ENCODE data around the gene TSNAXIP1. TPM values are rescaled to one million over a fixed set of nuclear protein-coding genes. Genes with fewer than 3 reads are reported as not detected.

TSNAXIP1 gene
- total RNA-seq, 4 donors from 2014 or later: 0.34 to 3.2 (median 0.93) TPM

- intact Hi-C loops (cut with DNase I): no loop called here
- H3K4me3 ChIP-seq (replicated peaks in 1 of 3): no peak overlapping the region
- H3K4me1 ChIP-seq: peaks cover 6 to 21% of the 10 kb centered on the region in 2 donors
- no peak overlapping the region for H3K27ac ChIP-seq
- 85 to 90% methylated on average over 7 of the region's 7 CpGs for WGBS, 2 donors
- no peaks in the 10 kb centered on the region for H3K9me3 ChIP-seq
- DNase-seq: no peak
- H3K36me3 ChIP-seq: no peaks in the 10 kb centered on the region
- H3K27me3 ChIP-seq: no peaks in the 10 kb centered on the region
- TF ChIP-seq CTCF (IDR thresholded peaks at IDR 0.05): no peak
- TF ChIP-seq POLR2A (IDR thresholded peaks at IDR 0.05): no peak
Observed at GRCh38 chr16:67767953-67768352, 38.7 kb upstream of the TSNAXIP1 start.

DNA sequence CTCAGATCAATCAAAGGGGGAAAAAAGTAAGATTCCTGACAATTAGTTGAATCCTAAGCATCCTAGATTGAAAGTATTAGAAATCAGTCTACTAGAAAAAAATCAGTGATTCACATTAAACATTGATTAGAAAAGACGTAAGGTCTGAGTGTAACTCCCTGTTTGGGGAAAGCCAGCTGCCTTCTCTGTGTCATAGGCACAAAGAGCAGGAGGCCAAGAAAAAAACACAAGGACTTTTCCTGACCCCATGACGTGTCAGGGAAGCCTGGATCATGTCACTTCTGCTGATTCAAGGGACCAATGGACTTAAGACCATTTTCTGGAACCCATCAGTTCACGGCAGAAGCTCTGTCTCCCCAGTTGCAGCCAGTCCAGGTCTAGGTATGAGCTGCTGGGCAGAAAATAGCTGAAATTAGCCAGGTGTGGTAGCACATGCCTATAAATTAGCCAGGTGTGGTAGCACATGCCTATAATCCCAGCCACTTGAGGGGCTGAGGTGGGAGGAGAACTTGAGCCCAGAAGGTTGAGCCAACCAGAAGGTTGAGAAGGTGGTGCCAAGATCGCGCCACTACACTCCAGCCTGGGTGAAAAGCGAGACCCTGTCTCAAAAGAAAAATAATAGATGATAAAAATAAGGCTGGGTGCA lies 36.2 kb upstream of the TSNAXIP1 start:
- Histone ChIP-seq H3K9me3 (no peaks in the 10 kb centered on the region), H3K27ac (no peak overlapping the region), H3K36me3 (no peaks in the 10 kb centered on the region), H3K4me3 (replicated peaks in 1 of 3) (no peak overlapping the region), H3K27me3 (no peaks in the 10 kb centered on the region), H3K4me1 (peaks cover 18 to 36% of the 10 kb centered on the region in 2 donors)
- TF ChIP-seq CTCF (IDR thresholded peaks at IDR 0.05): no peak
- no peak for TF ChIP-seq POLR2A (IDR thresholded peaks at IDR 0.05)
- intact Hi-C loops (cut with DNase I): no loop called here
- 91 to 96% methylated on average over 6 of the region's 6 CpGs for WGBS, 2 donors
- no peak for DNase-seq

DNA sequence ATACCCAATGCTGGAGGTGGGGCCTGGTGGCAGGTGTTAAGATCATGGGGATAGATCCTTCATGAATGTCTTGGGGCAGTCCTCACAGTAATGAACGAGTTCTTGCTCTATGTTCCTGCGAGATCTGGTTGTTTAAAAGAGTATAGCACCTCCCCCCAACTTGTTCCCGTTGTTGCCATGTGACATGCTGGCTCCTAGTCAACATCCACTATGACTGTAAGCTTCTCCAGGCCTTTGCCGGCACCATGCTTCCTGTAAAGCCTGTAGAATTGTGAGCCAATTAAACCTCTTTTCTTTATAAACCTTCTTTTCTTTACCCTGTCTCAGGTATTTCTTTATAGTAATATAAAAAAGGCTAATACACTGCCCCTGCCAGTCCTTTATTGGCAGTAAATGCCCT lies 33.6 kb upstream of the TSNAXIP1 start:
- no peak overlapping the region for H3K4me3 ChIP-seq (replicated peaks in 1 of 3)
- H3K27ac ChIP-seq: peak overlapping the region in 1 of 3 donors; percentile 43
- H3K4me1 ChIP-seq: peaks cover 18 to 31% of the 10 kb centered on the region in 2 donors
- intact Hi-C loops (cut with DNase I): no loop called here
- peak in 1 of 2 donors; percentile 8 for DNase-seq
- TF ChIP-seq POLR2A (IDR thresholded peaks at IDR 0.05): no peak
- TF ChIP-seq CTCF (IDR thresholded peaks at IDR 0.05): no peak
- H3K27me3 ChIP-seq: no peaks in the 10 kb centered on the region
- 54 to 59% methylated on average over 4 of the region's 4 CpGs for WGBS, 2 donors
- no peaks in the 10 kb centered on the region for H3K36me3 ChIP-seq
- H3K9me3 ChIP-seq: no peaks in the 10 kb centered on the region

- intact Hi-C loops (cut with DNase I): no loop called here
Observed at GRCh38 chr16:67773569-67774456, 32.9 kb upstream of the TSNAXIP1 start.

More at GRCh38 chr16:67773569-67774456, 32.9 kb upstream of the TSNAXIP1 start:
- H3K27ac ChIP-seq: peak overlapping the region in 1 of 3 donors; percentile 43
- no peak overlapping the region for H3K4me3 ChIP-seq (replicated peaks in 1 of 3)
- WGBS, 2 donors: 66 to 76% methylated on average over 6 of the region's 6 CpGs
- H3K27me3 ChIP-seq: no peaks in the 10 kb centered on the region
- no peaks in the 10 kb centered on the region for H3K9me3 ChIP-seq
- H3K4me1 ChIP-seq: peaks cover 18 to 31% of the 10 kb centered on the region in 2 donors
- no peak for TF ChIP-seq CTCF (IDR thresholded peaks at IDR 0.05)
- no peak for TF ChIP-seq POLR2A (IDR thresholded peaks at IDR 0.05)
- DNase-seq: no peak
- no peaks in the 10 kb centered on the region for H3K36me3 ChIP-seq
